ENCODE results near the gene SLMAP. TPM values are rescaled to one million over a fixed set of nuclear protein-coding genes. Genes with fewer than 3 reads are reported as not detected.
"Not testable (repeated sequence)": the region's sequence is repeated elsewhere in the genome, so short reads cannot be mapped to it uniquely, and the experiment has no call there.

Gene SLMAP
- polyA plus RNA-seq, 3 donors = 43.9 to 51.8 (median 44.2) TPM

GRCh38 chr3:57788624-57789018 is 32.5 kb downstream of the SLMAP start:
- DNase-seq = no peak

- no peak for DNase-seq
Observed at GRCh38 chr3:57791245-57791644, 35.1 kb downstream of the SLMAP start.

- no peak for DNase-seq
Observed at GRCh38 chr3:57792198-57792597, 36.1 kb downstream of the SLMAP start.

GRCh38 chr3:57793737-57794187 is 37.7 kb downstream of the SLMAP start:
- DNase-seq = no peak

- DNase-seq = no peak
Observed at GRCh38 chr3:57794501-57794900, 38.4 kb downstream of the SLMAP start.

GRCh38 chr3:57794951-57795350 is 38.8 kb downstream of the SLMAP start:
- no peak for DNase-seq

- no peak for DNase-seq
Observed at GRCh38 chr3:57796261-57796660, 40.2 kb downstream of the SLMAP start.

GRCh38 chr3:57797701-57798487 is 41.8 kb downstream of the SLMAP start:
- no peak for DNase-seq

GRCh38 chr3:57803647-57804081 is 47.6 kb downstream of the SLMAP start:
- DNase-seq = peak; percentile 34

GRCh38 chr3:57805266-57805665 is 49.2 kb downstream of the SLMAP start:
- DNase-seq = no peak

- no peak for DNase-seq
Observed at GRCh38 chr3:57805674-57806073, 49.6 kb downstream of the SLMAP start.

GRCh38 chr3:57806195-57806594 is 50.1 kb downstream of the SLMAP start:
- DNase-seq = not testable (repeated sequence)

- DNase-seq = no peak
Observed at GRCh38 chr3:57808961-57809608, 53.0 kb downstream of the SLMAP start.

GRCh38 chr3:57809609-57809968 is 53.5 kb downstream of the SLMAP start:
- DNase-seq = no peak

GRCh38 chr3:57810048-57810447 is 53.9 kb downstream of the SLMAP start:
- no peak for DNase-seq

GRCh38 chr3:57810471-57811137 is 54.5 kb downstream of the SLMAP start:
- peak; percentile 36 for DNase-seq

- DNase-seq = no peak
Observed at GRCh38 chr3:57815036-57815435, 58.9 kb downstream of the SLMAP start.

- DNase-seq = no peak
Observed at GRCh38 chr3:57816471-57817095, 60.5 kb downstream of the SLMAP start.

- DNase-seq = no peak
Observed at GRCh38 chr3:57818772-57819171, 62.7 kb downstream of the SLMAP start.

GRCh38 chr3:57820479-57820878 is 64.4 kb downstream of the SLMAP start:
- no peak for DNase-seq

- DNase-seq = no peak
Observed at GRCh38 chr3:57821765-57822164, 65.7 kb downstream of the SLMAP start.

- no peak for DNase-seq
Observed at GRCh38 chr3:57822686-57823085, 66.6 kb downstream of the SLMAP start.

Data from renal pelvis (tissue), 4 donors.